HepG2 (cell line): ENCODE data around the gene ARL15. TPM values are rescaled to one million over a fixed set of nuclear protein-coding genes. Genes with fewer than 3 reads are reported as not detected.

Experiments
- ATAC-seq: fragments of 200-7000 bp; cut with Tn5 transposase; 3 replicates; pipeline ENCODE4 v1.9.1; 2020; ENCODE audit warnings: mild to moderate bottlenecking, moderate library complexity
- BruUV-seq: library from RNA; stranded (reverse); fragments of 400-500 nt; replicated peaks from 2 replicates; lab custom pipeline; 2021; lab: Mats Ljungman, UMichigan
- CTCF ChIA-PET: fragments of 300-600 bp; formaldehyde crosslinking; extraction: SDS; loops from one replicate; lab custom pipeline; 2021; ENCODE audit warnings: low total read pairs, inconsistent platforms, low intra/inter-chr PET ratio; lab: Yijun Ruan, JAX
- POLR2A ChIA-PET: fragments of 350-600 bp; sonication (Branson Sonifier 250); formaldehyde crosslinking; loops from one replicate; lab custom pipeline; 2020; ENCODE audit warnings: antibody characterized with exemption, inconsistent platforms; lab: Yijun Ruan, JAX
- DNase-seq: peaks from one replicate; pipeline ENCODE4 v3.0.0-alpha.2; 2015; ENCODE audit warnings: low spot score
- FAIRE-seq: peaks from 3 replicates; lab custom pipeline; 2011; peaks lifted over from hg19 to GRCh38; lab: Jason Lieb, UNC
- H2AFZ ChIP-seq: one replicate; pipeline ENCODE4 v1.6.1; 2011; ENCODE audit warnings: low read length, inconsistent platforms
- H3K27ac ChIP-seq: fragments of 300-600 bp; 3 replicates; pipeline ENCODE4 v1.8.0; 2011; ENCODE audit warnings: mixed run types, mild to moderate bottlenecking, mixed read lengths, low read length, inconsistent platforms; ENCODE audit not compliant: insufficient read depth; ENCODE audit errors: extremely low read length
- H3K27me3 ChIP-seq, 2 experiments: fragments of 200-600 bp in 1 of 2; 2 replicates in 1 of 2; 3 replicates in 1 of 2; pipeline versions ENCODE4 v1.6.0 to v1.8.0; 2011; ENCODE audit warnings: low read length in 2 of 2, mild to moderate bottlenecking in 2 of 2, moderate library complexity in 2 of 2, inconsistent platforms in 1 of 2; ENCODE audit not compliant: insufficient read depth in 2 of 2, control insufficient read depth in 1 of 2
- H3K36me3 ChIP-seq, 2 experiments: fragments of 200-600 bp in 1 of 2; replicated peaks in 1 of 2; 2 replicates in 1 of 2; 3 replicates in 1 of 2; pipeline versions ENCODE4 v1.5.1 to v1.8.0; 2011; ENCODE audit warnings: low read length in 2 of 2, inconsistent platforms in 1 of 2; ENCODE audit not compliant: insufficient read depth in 2 of 2, control insufficient read depth in 1 of 2
- H3K4me1 ChIP-seq: 2 replicates; pipeline ENCODE4 v1.5.1; 2012; ENCODE audit warnings: low read length, inconsistent platforms; ENCODE audit not compliant: insufficient read depth
- H3K4me2 ChIP-seq: 2 replicates; pipeline ENCODE4 v1.6.0; 2011; ENCODE audit warnings: low read depth, low read length, inconsistent platforms
- H3K4me3 ChIP-seq, 3 experiments: fragments of 200-600 bp in 1 of 3; sonication (generic), shearing (Covaris generic) in 1 of 3; replicated peaks in 1 of 3; 2 replicates each; pipeline ENCODE4 v1.5.1; 2011 to 2016; ENCODE audit warnings: low read length in 3 of 3, inconsistent platforms in 2 of 3, low read depth in 2 of 3, mild to moderate bottlenecking in 2 of 3, control low read depth in 1 of 3, mixed read lengths in 1 of 3; ENCODE audit not compliant: insufficient read depth in 1 of 3
- H3K79me2 ChIP-seq: one replicate; pipeline ENCODE4 v1.6.1; 2011; ENCODE audit warnings: low read length, inconsistent platforms; ENCODE audit not compliant: insufficient read depth
- H3K9ac ChIP-seq: 2 replicates; pipeline ENCODE4 v1.6.0; 2011; ENCODE audit warnings: mild to moderate bottlenecking, low read depth, low read length, inconsistent platforms; ENCODE audit not compliant: insufficient read depth
- H3K9me3 ChIP-seq: 2 replicates; pipeline ENCODE4 v1.5.1; 2012; ENCODE audit warnings: mild to moderate bottlenecking, low read length
- H4K20me1 ChIP-seq: 2 replicates; pipeline ENCODE4 v1.6.0; 2011; ENCODE audit warnings: inconsistent platforms, mild to moderate bottlenecking, low read length, moderate library complexity; ENCODE audit not compliant: insufficient read depth
- GFI1 ChIP-seq: sonication (generic); formaldehyde crosslinking; IDR thresholded peaks from 2 replicates; pipeline ENCODE4 v1.5.0; 2020; ENCODE audit warnings: missing genetic modification reagents, mild to moderate bottlenecking, borderline replicate concordance
- KAT2B ChIP-seq: fragments of 150-350 bp; IDR thresholded peaks from 2 replicates; pipeline ENCODE4 v1.6.1; 2014; ENCODE audit warnings: low read depth, low read length, borderline replicate concordance
- KMT2A ChIP-seq: sonication (generic); formaldehyde crosslinking; IDR thresholded peaks from 2 replicates; pipeline ENCODE4 v1.4.0; 2020; ENCODE audit warnings: missing genetic modification reagents
- MTA3 ChIP-seq: sonication (generic); formaldehyde crosslinking; IDR thresholded peaks from 2 replicates; pipeline ENCODE4 v1.4.0; 2020; ENCODE audit warnings: missing genetic modification reagents
- ZFX ChIP-seq: sonication (generic); formaldehyde crosslinking; IDR thresholded peaks from 2 replicates; pipeline ENCODE4 v1.4.0; 2020; ENCODE audit warnings: mild to moderate bottlenecking, low read depth, missing genetic modification reagents, moderate library complexity
- ZNF138 ChIP-seq: sonication (generic); formaldehyde crosslinking; IDR thresholded peaks from 2 replicates; pipeline ENCODE4 v1.5.0; 2020; ENCODE audit warnings: mild to moderate bottlenecking, low read depth, missing genetic modification reagents
- ZNF660 ChIP-seq: sonication (generic); formaldehyde crosslinking; IDR thresholded peaks from 2 replicates; pipeline ENCODE4 v1.5.1; 2020; ENCODE audit warnings: mild to moderate bottlenecking, low read depth, missing genetic modification reagents, borderline replicate concordance
- ZNF768 ChIP-seq: sonication (generic); formaldehyde crosslinking; IDR thresholded peaks from 2 replicates; pipeline ENCODE4 v1.4.0; 2020; ENCODE audit warnings: missing genetic modification reagents
- WGBS: methylation state at CpG from one replicate; pipeline ENCODE4 v1.1.6; 2017; ENCODE audit warnings: low lambda C conversion rate; 5-methylcytosine and 5-hydroxymethylcytosine counted together
- in situ Hi-C: cut with HindIII; loops from 2 replicates; pipeline ENCODE4 v1.10.0; 2017; ENCODE audit warnings: low pct_unique_long_range_greater_than_20kb; ENCODE audit not compliant: extremely low pct_ligation_motif_present
- intact Hi-C: fragments of 100-400 bp; cut with micrococcal nuclease; formaldehyde crosslinking; loops from one replicate; pipeline ENCODE4 v1.10.0; 2022; ENCODE audit not compliant: unreplicated experiment
- polyA plus RNA-seq, 8 experiments: library from polyadenylated mRNA; depleted of rRNA in 3 of 8; stranded (reverse) in 7 of 8; unstranded in 1 of 8; fragments of >200 nt; fragmentation: Illumina TruSeq in 4 of 8; extraction: Trizol in 4 of 8; gene quantifications; 2 replicates each; pipeline versions ENCODE4 v1.2.1 to v1.2.3, GENCODE V29; 2011 to 2016; ENCODE audit warnings: low read depth in 4 of 8, missing spikeins in 1 of 8, mixed read lengths in 1 of 8; ENCODE audit not compliant: insufficient read depth in 1 of 8
- total RNA-seq, 5 experiments: library from RNA; depleted of rRNA; stranded (reverse); fragments of >200 nt; fragmentation: Illumina TruSeq; extraction: Trizol; gene quantifications; 2 replicates each; pipeline ENCODE4 v1.2.3, GENCODE V29; 2016; ENCODE audit warnings: low read depth in 1 of 5
- TF ChIP-seq, protein P1 (sequence below): sonication (generic); formaldehyde crosslinking; IDR thresholded peaks from 2 replicates; pipeline ENCODE4 v1.4.0; 2020; ENCODE audit warnings: missing genetic modification reagents, borderline replicate concordance
- TF ChIP-seq, protein P2 (sequence below): sonication (generic); formaldehyde crosslinking; IDR thresholded peaks from 2 replicates; pipeline ENCODE4 v1.8.0; 2023; ENCODE audit warnings: mild to moderate bottlenecking, missing genetic modification reagents
- TF ChIP-seq, protein P3 (sequence below): sonication (generic); formaldehyde crosslinking; IDR thresholded peaks from 2 replicates; pipeline ENCODE4 v1.4.0; 2020; ENCODE audit warnings: missing genetic modification reagents

Gene ARL15
- total and polyA plus RNA-seq, 2 of the 13 experiments (the other 11 are each of a cell fraction or from before 2014, with no cell fraction given) = 2.5 to 7.7 TPM

DNA sequence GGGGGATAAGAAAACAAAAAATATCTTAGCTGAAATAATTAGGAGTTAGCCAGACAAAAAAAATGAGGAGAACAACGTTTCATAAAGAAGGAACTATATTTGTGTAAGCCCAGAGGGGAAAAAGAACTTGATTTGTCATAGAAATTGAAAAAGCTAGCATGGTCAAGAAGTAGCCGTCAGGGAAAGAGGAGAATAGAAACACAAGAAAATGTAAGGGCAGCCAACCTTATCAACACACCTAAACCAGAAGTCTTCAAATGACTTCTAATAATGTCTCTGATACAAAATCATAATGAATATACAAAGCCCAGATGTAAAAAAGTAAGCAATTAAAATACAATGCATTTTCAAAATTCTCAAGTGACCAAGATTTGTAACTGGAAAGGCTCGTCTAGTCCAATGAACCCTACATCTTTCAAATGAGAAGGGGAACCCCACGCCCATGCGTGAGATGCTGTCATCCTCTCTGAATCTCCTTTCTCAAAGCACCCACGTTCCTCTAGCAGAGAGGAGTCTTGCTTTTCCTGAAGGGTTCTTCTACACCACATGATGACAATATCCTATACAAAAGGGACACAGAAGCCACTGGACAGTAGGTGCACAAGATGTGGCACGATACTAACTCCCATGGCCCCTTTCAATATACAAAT, 103.7 kb downstream of the ARL15 start (continued):
- TF ChIP-seq ZFX (no peak), ZNF768 (CRISPR knock-in tag) (no peak), MTA3 (CRISPR knock-in tag) (no peak)
- TF ChIP-seq, protein P1, sequence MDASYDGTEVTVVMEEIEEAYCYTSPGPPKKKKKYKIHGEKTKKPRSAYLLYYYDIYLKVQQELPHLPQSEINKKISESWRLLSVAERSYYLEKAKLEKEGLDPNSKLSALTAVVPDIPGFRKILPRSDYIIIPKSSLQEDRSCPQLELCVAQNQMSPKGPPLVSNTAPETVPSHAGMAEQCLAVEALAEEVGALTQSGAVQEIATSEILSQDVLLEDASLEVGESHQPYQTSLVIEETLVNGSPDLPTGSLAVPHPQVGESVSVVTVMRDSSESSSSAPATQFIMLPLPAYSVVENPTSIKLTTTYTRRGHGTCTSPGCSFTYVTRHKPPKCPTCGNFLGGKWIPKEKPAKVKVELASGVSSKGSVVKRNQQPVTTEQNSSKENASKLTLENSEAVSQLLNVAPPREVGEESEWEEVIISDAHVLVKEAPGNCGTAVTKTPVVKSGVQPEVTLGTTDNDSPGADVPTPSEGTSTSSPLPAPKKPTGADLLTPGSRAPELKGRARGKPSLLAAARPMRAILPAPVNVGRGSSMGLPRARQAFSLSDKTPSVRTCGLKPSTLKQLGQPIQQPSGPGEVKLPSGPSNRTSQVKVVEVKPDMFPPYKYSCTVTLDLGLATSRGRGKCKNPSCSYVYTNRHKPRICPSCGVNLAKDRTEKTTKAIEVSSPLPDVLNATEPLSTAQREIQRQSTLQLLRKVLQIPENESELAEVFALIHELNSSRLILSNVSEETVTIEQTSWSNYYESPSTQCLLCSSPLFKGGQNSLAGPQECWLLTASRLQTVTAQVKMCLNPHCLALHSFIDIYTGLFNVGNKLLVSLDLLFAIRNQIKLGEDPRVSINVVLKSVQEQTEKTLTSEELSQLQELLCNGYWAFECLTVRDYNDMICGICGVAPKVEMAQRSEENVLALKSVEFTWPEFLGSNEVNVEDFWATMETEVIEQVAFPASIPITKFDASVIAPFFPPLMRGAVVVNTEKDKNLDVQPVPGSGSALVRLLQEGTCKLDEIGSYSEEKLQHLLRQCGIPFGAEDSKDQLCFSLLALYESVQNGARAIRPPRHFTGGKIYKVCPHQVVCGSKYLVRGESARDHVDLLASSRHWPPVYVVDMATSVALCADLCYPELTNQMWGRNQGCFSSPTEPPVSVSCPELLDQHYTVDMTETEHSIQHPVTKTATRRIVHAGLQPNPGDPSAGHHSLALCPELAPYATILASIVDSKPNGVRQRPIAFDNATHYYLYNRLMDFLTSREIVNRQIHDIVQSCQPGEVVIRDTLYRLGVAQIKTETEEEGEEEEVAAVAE (CRISPR knock-in tag) = no peak

DNA sequence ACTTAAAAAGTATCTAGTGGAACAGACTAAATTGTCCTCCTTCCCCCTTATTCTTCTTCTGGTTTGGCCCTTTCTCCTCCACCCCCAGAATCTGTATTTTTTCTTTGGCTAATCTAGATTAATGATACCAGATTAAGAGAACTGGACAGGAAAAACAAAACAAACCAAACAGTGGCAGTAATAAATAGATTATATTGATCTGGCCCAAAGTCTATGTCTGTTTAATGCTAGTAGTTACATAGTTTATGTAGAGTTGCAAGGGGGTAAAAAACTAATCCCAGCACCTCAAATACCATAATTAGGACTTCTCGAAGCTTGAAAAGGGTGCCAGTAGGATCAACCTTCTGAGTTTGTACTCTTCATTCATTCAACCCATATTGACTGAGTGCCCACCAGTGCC, 104.5 kb downstream of the ARL15 start:
- in situ Hi-C loops = no loop called here
- ChIA-PET POLR2A (no interaction called here), CTCF (no interaction called here)
- intact Hi-C loops = no loop called here
- no TSS peak for BruUV-seq
- Histone ChIP-seq H3K9me3 (no peaks in the 10 kb centered on the region), H3K79me2 (no peaks in the 10 kb centered on the region), H3K4me1 (no peaks in the 10 kb centered on the region), H3K9ac (no peak overlapping the region), H4K20me1 (no peaks in the 10 kb centered on the region), H3K27me3 (no peaks in the 10 kb centered on the region), H2AFZ (no peak overlapping the region), H3K4me3 (no peak overlapping the region), H3K4me2 (no peak overlapping the region), H3K27ac (no peak overlapping the region), H3K36me3 (no peaks in the 10 kb centered on the region)
- 53% methylated on average over 1 of the region's 1 CpG for WGBS
- FAIRE-seq (no peak), DNase-seq (no peak), ATAC-seq (no peak)
- TF ChIP-seq GFI1 (no peak), ZNF138 (CRISPR knock-in tag) (no peak), ZNF660 (CRISPR knock-in tag) (no peak), KAT2B (peak; percentile 53; the same call in 1 of the 2 replicates), KMT2A (no peak)
- TF ChIP-seq, protein P2, sequence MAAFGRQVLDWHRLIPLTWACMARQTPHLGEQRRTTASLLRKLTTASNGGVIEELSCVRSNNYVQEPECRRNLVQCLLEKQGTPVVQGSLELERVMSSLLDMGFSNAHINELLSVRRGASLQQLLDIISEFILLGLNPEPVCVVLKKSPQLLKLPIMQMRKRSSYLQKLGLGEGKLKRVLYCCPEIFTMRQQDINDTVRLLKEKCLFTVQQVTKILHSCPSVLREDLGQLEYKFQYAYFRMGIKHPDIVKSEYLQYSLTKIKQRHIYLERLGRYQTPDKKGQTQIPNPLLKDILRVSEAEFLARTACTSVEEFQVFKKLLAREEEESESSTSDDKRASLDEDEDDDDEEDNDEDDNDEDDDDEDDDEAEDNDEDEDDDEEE (CRISPR knock-in tag) = no peak
- TF ChIP-seq, protein P3, sequence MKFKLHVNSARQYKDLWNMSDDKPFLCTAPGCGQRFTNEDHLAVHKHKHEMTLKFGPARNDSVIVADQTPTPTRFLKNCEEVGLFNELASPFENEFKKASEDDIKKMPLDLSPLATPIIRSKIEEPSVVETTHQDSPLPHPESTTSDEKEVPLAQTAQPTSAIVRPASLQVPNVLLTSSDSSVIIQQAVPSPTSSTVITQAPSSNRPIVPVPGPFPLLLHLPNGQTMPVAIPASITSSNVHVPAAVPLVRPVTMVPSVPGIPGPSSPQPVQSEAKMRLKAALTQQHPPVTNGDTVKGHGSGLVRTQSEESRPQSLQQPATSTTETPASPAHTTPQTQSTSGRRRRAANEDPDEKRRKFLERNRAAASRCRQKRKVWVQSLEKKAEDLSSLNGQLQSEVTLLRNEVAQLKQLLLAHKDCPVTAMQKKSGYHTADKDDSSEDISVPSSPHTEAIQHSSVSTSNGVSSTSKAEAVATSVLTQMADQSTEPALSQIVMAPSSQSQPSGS (CRISPR knock-in tag) = no peak
